GM12875 (cell line): ENCODE results near the gene MAP4K4.

ENCODE experiments used
- H3K4me3 ChIP-seq: one replicate; pipeline ENCODE4 v1.5.1; 2011; ENCODE audit warnings: low read depth, low read length, control low read depth
- CTCF ChIP-seq: IDR thresholded peaks from 2 replicates; pipeline ENCODE4 v1.5.1; 2011; ENCODE audit warnings: low read depth, mild to moderate bottlenecking, control low read depth, inconsistent platforms, low read length, moderate library complexity, borderline replicate concordance; ENCODE audit not compliant: insufficient read depth

Gene MAP4K4

GRCh38 chr2:101679037-101679726 lies 18.3 kb upstream of the MAP4K4 start:
- TF ChIP-seq CTCF: no peak
- H3K4me3 ChIP-seq: no peak overlapping the region

GRCh38 chr2:101679801-101680487 lies 17.6 kb upstream of the MAP4K4 start:
- H3K4me3 ChIP-seq: no peak overlapping the region
- no peak for TF ChIP-seq CTCF

- no peak for TF ChIP-seq CTCF
- H3K4me3 ChIP-seq: no peak overlapping the region
Observed at GRCh38 chr2:101682311-101682710, 15.2 kb upstream of the MAP4K4 start.

GRCh38 chr2:101684313-101684712 lies 13.2 kb upstream of the MAP4K4 start:
- H3K4me3 ChIP-seq: no peak overlapping the region
- no peak for TF ChIP-seq CTCF

- no peak overlapping the region for H3K4me3 ChIP-seq
- TF ChIP-seq CTCF: no peak
Observed at GRCh38 chr2:101688261-101688660, 9.2 kb upstream of the MAP4K4 start.

GRCh38 chr2:101689114-101689825 lies 8.2 kb upstream of the MAP4K4 start:
- no peak for TF ChIP-seq CTCF

More at GRCh38 chr2:101689114-101689825, 8.2 kb upstream of the MAP4K4 start:
- no peak overlapping the region for H3K4me3 ChIP-seq
